ENCODE data around the gene WDR46. TPM values are rescaled to one million over a fixed set of nuclear protein-coding genes. Genes with fewer than 3 reads are reported as not detected.
A peak's percentile ranks its signal among the peaks of the same experiment; 100 is the strongest.

WDR46 gene
- total RNA-seq, 1 donor from 2014 or later = 36.3 TPM

GRCh38 chr6:33301877-33302276, 12.8 kb upstream of the WDR46 start:
- intact Hi-C loops (cut with DNase I) = no loop called here
- no peak for TF ChIP-seq POLR2AphosphoS5 (IDR thresholded peaks at IDR 0.05; ENCODE audit: insufficient read depth in 1 of 2, low read depth in 1 of 2)
- TF ChIP-seq, protein P1, sequence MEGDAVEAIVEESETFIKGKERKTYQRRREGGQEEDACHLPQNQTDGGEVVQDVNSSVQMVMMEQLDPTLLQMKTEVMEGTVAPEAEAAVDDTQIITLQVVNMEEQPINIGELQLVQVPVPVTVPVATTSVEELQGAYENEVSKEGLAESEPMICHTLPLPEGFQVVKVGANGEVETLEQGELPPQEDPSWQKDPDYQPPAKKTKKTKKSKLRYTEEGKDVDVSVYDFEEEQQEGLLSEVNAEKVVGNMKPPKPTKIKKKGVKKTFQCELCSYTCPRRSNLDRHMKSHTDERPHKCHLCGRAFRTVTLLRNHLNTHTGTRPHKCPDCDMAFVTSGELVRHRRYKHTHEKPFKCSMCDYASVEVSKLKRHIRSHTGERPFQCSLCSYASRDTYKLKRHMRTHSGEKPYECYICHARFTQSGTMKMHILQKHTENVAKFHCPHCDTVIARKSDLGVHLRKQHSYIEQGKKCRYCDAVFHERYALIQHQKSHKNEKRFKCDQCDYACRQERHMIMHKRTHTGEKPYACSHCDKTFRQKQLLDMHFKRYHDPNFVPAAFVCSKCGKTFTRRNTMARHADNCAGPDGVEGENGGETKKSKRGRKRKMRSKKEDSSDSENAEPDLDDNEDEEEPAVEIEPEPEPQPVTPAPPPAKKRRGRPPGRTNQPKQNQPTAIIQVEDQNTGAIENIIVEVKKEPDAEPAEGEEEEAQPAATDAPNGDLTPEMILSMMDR (IDR thresholded peaks at IDR 0.05) = no peak
- TF ChIP-seq POLR2A (IDR thresholded peaks at IDR 0.05) = no peak
- H3K4me1 ChIP-seq = peaks cover 20% of the 10 kb centered on the region
- no peak for DNase-seq (ENCODE audit: extremely low spot score in 2 of 2)
- H3K27ac ChIP-seq = no peak overlapping the region
- no peaks in the 10 kb centered on the region for H3K9me3 ChIP-seq
- no peaks in the 10 kb centered on the region for H3K27me3 ChIP-seq
- H3K4me3 ChIP-seq = no peak overlapping the region
- H3K36me3 ChIP-seq = peaks cover 0 to 33% of the 10 kb centered on the region in 2 donors

- Histone ChIP-seq H3K4me3 (peak overlapping the region; percentile 75 to 76), H3K4me1 (peaks cover 28% of the 10 kb centered on the region), H3K27me3 (no peaks in the 10 kb centered on the region), H3K36me3 (peaks cover 0 to 39% of the 10 kb centered on the region in 2 donors), H3K9me3 (no peaks in the 10 kb centered on the region), H3K27ac (peak overlapping the region; percentile 98)
- peak in 1 of 2 donors; percentile 56 for TF ChIP-seq POLR2A (IDR thresholded peaks at IDR 0.05)
- TF ChIP-seq, protein P1 (IDR thresholded peaks at IDR 0.05) = peak in 2 of 3 experiments; percentile 54 to 67
- TF ChIP-seq POLR2AphosphoS5 (IDR thresholded peaks at IDR 0.05; ENCODE audit: insufficient read depth in 1 of 2, low read depth in 1 of 2) = peak; percentile 94 to 96
- intact Hi-C loops (cut with DNase I) = no loop called here
- DNase-seq (ENCODE audit: extremely low spot score in 2 of 2) = peak in 1 of 2 donors; percentile 92
Observed at GRCh38 chr6:33299237-33299944, 10.4 kb upstream of the WDR46 start.

DNA sequence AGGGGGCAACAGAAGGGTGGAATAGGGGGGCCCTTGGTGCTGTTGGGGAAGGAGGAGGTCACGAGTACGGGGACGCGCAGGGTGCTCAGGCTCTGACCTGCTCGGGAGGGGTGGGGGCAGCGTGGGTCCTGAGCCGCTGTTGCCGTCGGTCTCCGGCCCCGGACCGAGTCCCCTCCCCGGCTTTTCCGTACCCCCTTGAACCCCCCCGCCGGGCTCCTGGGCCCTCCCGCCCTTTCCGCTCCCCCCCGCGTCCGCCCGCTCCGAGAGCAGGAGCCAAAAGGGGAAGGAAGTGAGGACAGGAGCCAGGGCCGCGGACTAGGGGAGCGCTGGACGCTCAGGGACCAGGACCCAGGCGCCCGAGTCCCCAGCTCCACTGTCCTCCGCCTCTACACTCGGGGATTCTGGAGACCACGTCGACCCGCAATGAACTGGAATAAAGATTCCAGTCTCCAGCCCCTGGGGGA, 9.8 kb upstream of the WDR46 start, which contains the start of gene RGL2:
Gene RGL2, minus strand, starts transcription at position 170 of the 464 bp plus-strand sequence. CDS start 332 bp downstream, outside the sequence.
- peaks cover 0 to 33% of the 10 kb centered on the region in 2 donors for H3K36me3 ChIP-seq
- H3K4me1 ChIP-seq = peaks cover 28% of the 10 kb centered on the region
- peak within 1 kb of the TSS; percentile 98 for H3K27ac ChIP-seq
- peak in 1 of 2 donors; percentile 91 for DNase-seq (ENCODE audit: extremely low spot score in 2 of 2)
- intact Hi-C loops (cut with DNase I) = no loop called here
- no peaks in the 10 kb centered on the region for H3K27me3 ChIP-seq
- no peaks in the 10 kb centered on the region for H3K9me3 ChIP-seq
- no peak for TF ChIP-seq POLR2A (IDR thresholded peaks at IDR 0.05)
- TF ChIP-seq, protein P1 (IDR thresholded peaks at IDR 0.05) = no peak
- no peak for TF ChIP-seq POLR2AphosphoS5 (IDR thresholded peaks at IDR 0.05; ENCODE audit: insufficient read depth in 1 of 2, low read depth in 1 of 2)
- peak within 1 kb of the TSS; percentile 75 to 76 for H3K4me3 ChIP-seq

- TF ChIP-seq POLR2A (IDR thresholded peaks at IDR 0.05) = peak in 1 of 2 donors; percentile 41
- TF ChIP-seq POLR2AphosphoS5 (IDR thresholded peaks at IDR 0.05; ENCODE audit: insufficient read depth in 1 of 2, low read depth in 1 of 2) = peak in 1 of 2 donors; percentile 44
- TF ChIP-seq, protein P1 (IDR thresholded peaks at IDR 0.05) = no peak
- intact Hi-C loops (cut with DNase I) = no loop called here
- Histone ChIP-seq H3K27ac (peak overlapping the region; percentile 98), H3K36me3 (peaks cover 0 to 30% of the 10 kb centered on the region in 2 donors), H3K9me3 (no peaks in the 10 kb centered on the region), H3K27me3 (no peaks in the 10 kb centered on the region), H3K4me1 (peaks cover 28% of the 10 kb centered on the region), H3K4me3 (peak overlapping the region; percentile 75 to 76)
- DNase-seq (ENCODE audit: extremely low spot score in 2 of 2) = peak in 1 of 2 donors; percentile 95
Observed at GRCh38 chr6:33297956-33298772, 9.1 kb upstream of the WDR46 start.
